Occipital lobe (tissue), 2 donors: ENCODE measurements around the gene ZNF462. TPM values are rescaled to one million over a fixed set of nuclear protein-coding genes. Genes with fewer than 3 reads are reported as not detected.

ENCODE experiments used
- DNase-seq: peaks from one replicate; lab custom pipeline; 2025; lab: John Stamatoyannopoulos, UW
- total RNA-seq: library from RNA; depleted of rRNA; stranded (reverse); fragments of >200 nt; gene quantifications from one replicate; pipeline ENCODE4 v1.2.3, GENCODE V29; 2014

Gene ZNF462
- total RNA-seq, 1 donor from 2014 or later: 163 TPM

DNA sequence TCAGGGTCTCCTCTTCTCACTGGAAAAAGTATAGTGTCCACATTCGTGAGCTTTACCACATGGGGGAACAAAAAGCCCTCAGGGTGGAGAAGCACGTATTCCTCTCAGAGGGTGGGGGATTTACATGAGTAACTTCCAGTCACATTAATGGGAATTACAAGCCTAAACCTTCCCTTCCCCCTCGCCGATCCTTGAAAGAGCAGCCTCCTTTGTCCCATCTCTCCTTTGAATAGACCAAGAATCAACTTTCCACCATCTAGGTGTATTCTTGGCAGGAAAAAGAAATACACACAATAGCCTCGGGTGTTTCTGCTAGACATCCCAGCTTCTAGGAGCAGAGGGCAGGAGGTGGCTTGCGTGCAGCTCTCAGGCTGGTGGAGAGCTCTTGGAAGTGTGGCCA, 144.4 kb downstream of the ZNF462 start:
- no peak for DNase-seq

DNA sequence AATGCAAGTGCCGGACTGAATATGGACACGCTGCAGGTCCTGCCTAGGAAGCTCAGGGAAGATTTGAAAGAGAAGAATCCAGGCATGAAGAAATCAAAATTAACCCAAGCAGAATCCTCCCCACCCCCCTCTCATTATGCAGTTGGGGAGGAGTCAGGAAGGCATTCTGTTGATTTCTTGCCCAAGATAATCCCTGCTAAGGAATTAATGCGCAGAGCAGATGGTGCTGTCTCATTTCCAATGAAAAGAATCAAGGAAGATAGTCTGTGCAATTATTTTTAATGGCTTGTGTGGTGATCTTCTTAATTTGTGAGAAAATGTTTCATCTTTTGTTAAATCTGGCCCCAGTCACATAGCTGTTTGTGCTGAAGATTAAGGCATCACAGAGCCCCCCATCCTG, 145.0 kb downstream of the ZNF462 start:
- DNase-seq: no peak

DNA sequence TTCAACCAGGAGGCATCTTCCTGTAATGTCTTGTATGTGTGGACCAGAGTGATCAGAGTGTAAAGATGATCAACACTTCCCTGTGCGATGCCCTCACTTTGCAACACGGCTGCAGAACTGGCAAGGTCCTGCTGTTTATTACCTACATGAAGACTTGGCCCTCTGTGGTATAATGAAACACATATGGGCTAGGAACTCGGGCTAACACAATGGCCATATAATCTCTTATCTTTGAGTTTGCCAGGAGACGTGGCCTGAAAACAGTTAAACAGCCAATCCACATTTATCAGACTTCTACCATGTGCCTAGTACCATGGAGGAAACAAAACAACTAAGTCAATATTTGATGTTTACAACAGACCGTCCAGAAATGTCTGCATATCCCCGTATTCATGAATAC, 145.5 kb downstream of the ZNF462 start:
- no peak for DNase-seq

DNA sequence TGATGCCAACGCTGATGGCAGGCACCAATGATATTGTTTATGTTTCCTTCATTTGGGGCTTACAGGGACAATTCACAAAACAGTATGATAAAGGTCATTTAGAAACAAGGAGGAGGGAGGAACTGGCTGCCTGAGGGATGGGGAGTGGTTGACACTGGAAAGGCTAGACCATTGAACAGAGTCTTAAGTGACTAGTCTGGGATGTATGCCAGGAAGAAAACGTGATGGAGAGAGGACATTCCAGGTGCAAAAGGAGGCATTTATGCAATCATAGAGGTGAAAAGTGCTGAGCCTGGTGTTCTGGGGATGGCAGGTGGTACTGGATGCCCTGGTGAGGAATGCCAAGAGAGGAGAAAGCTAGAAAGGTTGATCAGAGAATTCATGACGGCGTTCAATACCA, 153.4 kb downstream of the ZNF462 start:
- no peak for DNase-seq

DNA sequence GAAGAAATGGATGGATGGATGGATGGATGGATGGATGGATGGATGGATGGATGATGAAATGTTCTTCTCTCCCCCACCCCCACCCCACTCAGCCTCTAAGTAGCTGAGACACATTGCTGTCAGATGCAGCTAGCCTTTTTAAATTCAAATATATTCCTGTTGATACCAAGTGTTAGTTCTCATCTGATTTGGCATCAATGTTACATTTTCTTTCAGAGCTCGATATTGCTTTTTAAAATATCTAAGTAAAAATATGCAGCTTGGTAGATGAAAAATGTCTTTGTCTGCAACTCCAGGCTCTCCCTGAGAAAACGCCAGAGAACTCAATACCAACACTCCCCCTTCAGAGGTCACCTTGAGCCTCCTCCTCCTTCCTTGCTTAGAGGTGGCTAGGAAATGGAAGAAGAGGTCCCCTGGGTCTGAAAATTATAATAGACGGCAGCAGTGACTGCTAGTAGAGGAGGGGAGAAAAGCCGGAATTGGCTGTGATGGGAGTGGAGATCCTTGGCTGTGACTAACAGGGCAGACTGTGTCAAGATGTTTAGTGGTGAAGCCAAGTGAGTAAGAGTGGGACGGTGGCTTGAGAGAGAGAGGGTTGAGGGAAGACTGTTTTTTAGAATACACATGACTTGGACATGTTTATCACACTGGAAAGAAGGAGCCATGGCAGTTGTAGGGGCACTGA, 156.0 kb downstream of the ZNF462 start:
- DNase-seq: no peak

DNA sequence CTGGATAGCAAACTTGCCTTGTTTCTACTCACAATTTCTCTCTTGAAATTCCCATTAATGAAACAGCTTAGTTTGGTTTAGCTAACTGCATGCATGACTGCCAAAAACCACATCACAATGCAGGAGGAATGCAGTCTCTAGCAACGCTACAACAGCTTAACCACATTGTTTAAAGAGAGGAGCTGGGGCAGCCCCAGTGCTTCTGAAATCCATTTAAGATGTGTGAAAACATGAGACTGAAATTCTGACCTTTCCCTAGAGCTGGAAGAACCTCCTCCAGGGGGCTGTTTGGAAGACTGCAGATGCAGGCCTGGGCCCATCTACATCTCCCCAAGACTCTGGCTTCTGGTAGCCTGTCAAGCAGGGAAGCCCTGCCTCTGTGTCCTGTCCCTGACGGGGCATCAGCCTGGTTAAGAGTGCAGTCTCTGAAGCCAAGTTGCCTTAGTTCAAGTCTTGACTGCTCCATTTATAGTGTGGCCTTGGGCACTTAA, 157.1 kb downstream of the ZNF462 start:
- no peak for DNase-seq

DNA sequence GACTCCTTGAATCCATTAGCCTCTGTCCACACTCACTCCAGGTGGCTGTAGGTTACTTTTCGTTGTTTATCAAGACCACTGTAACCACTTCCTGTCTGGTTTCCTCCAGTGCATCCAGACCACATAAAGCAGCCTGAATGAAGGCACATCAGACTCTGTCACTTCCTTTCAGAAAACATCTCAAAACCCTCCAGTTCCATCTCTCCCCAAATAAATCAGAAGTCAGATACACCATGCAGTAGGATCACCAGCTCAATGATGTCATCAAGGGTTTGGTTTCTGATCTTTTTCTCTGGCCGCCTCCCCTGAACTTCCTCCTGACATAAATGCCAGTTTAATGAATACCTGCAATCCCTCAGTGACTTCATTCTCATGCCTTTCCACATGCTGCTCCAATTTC, 161.2 kb downstream of the ZNF462 start:
- DNase-seq: no peak

DNA sequence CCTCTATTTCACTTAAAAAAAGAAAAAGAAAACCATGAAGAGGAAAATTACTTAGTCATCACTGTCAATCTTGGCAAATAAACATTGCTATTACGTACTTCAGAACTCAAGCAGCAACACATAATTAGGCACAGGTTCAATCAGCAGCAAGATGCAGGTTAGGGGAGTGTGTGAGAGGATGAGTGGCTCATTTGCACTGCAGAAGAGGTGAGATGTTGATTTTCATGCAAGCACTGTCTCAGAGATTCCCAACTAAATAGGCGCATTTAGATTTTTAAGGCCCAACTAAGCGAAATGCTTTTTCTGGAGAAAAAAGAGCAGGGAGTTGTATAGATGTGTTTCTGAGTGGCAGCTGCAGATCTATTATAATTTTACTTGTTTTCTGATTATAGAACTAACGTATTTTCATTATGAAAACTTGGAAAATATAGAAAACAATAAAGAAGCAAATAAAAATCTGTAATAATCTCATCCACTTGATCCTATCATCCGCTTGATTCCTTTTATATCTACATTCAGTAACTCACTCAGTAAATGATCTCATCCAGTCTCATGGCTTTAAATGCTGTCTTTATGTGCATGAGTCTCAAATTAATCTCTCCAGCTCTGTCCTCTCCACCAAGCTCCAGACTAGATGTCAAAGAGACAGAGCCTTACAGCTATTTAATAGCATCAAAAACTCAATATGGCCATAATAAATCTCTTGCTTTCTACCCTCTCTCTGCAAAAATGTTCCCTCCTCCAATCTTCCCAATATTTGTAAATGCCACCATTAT, 162.5 kb downstream of the ZNF462 start:
- DNase-seq: no peak

DNA sequence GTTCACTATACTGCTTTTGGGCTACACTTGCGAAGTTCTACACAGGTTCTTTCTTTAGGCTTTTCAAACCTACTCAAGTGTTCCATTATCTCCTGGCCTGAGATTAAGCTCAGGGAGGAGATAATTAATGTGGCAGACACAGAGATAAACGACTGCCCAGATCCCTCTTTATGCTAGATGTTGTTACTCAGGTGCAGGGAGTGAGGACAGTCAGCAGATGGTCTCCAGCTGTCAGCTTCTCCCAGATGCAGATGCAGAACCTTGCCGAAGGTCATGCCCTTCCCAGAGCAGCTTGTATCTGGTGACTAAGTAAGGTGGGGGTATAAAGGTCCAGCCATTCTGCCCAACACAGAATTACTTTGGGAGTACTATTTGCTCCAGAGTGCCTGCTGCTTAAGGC, 166.2 kb downstream of the ZNF462 start:
- no peak for DNase-seq

DNA sequence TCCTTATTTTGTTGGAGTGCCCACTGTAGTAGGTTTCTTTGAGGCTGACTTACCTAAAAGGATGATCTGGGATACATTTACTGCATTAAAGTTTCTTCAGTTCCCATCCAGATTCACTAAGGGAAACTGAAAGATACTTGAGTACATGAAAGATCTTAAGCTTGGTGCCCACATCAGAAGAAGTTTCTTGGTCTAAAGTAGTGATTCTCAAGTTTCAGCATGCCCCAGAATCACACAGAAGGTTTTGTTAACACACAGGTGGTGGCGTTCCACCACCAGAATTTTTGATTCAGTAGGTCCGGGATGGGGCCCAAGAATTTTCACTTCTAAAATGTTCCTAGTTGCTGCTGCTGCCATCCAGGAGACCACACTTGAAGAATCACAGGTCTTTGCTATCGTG, 171.0 kb downstream of the ZNF462 start:
- DNase-seq: no peak

DNA sequence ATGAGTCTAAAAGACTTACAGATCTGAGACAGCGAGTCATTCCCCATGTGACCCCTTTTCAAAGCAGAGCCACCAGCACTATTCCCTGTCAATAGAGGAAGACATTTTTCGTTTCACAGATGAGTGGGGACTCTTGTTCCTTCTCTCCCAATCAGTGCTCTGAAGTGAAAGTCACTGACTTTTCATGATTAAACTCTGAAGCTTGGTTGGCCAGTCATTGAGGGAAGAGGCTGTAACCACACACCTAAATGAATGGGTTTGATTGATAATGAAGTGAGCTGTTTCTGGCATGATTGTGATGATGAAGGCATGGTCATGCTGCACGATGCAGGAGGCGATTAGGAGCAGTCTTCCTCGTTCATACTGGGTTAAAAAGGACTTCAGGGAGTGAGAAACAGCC, 171.9 kb downstream of the ZNF462 start:
- DNase-seq: no peak

DNA sequence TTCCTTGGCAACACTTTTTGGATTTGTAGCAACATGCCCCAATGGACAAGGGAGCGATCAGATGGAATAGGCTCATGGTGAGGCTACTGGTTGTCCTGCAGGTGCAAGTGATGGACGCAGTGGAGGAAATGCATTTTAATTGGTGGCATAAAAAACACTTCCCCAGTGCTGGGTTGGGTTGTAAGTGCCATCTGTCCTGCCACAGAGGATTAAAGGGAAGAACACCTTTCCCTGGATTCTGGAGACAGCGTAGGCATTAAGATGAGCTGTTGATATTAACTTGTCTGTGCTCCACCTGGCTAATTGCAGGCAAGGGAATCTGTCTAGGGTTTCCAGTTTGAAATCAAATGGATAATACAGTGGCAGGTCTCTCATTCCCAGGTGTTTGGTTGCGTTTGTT, 173.4 kb downstream of the ZNF462 start:
- no peak for DNase-seq

DNA sequence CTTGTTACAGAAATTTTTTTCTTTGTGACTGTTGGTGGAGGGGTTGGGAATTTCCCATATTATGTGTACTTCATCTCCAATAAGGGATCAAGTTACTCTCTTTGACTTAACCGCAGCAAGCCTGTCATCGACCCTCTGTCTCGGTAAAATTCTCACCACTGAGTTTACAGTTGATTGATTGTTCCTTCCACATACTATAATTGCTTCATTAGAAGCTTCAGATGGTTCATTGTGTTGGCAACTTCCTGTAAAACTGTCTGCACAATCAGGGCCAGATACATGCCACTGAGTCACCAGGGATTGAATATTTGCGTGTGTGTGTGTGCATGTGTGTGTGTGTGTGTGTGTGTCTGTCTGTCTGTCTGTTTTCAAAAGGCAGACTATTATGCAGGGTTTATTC, 176.6 kb downstream of the ZNF462 start:
- no peak for DNase-seq

DNA sequence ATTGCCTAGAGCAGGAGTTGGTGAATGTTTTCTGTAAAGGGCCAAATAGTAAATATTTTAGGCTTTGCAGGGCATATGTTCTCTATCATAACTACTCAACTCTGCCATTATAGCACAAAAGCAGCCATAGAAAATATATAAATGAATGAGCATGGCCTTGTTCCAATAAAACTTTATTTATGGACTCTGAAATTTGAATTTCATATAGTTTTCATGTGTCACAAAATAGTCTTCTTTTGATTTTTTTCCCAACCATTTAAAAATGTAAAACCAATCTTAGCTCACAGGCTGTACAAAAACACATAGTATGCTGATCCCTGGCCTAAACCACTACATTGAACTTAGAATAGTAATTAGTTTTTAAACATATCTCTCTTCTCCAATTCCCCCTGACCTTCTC, 179.6 kb downstream of the ZNF462 start:
- no peak for DNase-seq

DNA sequence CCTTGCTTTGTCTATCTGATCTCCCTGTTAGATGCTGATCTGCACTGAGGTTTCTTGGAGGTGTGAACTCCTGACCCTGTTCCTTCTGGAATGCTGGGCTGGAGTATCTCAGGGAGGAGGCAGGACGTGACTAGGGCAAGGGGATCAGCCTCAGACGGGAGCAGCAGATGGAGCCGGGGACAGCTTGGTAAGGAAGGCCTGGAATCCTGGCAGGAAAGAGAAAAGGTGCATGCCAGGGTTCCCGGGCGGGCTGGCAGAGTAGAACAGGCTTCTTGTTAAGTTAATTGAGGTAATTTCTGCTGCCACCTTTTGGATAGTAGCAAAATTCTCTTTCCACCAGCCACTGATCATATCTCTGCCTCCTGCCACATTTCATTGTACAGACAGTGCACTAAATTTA, 180.9 kb downstream of the ZNF462 start:
- no peak for DNase-seq

DNA sequence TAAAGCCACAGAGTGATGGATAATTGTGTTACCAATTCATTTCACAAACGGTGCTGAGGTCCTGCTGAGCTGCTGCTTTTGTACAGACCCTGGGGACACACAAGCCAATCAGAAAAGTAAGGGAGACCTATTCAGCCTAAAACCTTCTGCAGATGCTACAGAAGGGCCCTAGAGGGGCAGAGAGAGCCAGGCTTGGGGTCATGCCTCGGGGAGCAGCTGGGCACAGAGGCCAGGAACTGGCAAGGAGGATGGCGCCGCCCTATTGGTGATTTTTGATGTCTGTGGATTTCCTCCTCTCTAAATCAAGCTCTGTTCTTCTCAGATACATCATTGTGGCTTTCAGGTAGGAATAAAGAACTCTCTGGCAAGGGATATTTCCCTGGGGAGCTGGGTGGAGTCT, 181.9 kb downstream of the ZNF462 start:
- DNase-seq: no peak

DNA sequence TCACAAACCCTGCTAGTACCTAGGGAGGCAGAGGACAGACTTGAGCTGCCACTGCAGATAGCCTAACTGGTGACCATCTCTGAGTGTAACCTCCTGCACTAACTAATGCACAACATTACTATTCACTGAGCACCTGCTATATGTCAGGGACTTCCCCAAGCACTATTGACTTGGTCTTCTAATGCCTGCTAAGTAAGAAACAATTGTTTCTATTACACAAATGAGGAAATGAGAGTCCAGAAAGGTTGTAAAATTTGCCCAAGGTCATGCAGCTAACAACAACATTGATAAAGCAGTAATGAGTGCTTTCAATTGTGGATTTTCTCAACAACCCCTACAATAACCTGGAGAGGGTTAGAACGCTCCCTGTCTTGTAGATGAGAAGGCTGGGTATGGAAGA, 183.7 kb downstream of the ZNF462 start:
- DNase-seq: no peak

DNA sequence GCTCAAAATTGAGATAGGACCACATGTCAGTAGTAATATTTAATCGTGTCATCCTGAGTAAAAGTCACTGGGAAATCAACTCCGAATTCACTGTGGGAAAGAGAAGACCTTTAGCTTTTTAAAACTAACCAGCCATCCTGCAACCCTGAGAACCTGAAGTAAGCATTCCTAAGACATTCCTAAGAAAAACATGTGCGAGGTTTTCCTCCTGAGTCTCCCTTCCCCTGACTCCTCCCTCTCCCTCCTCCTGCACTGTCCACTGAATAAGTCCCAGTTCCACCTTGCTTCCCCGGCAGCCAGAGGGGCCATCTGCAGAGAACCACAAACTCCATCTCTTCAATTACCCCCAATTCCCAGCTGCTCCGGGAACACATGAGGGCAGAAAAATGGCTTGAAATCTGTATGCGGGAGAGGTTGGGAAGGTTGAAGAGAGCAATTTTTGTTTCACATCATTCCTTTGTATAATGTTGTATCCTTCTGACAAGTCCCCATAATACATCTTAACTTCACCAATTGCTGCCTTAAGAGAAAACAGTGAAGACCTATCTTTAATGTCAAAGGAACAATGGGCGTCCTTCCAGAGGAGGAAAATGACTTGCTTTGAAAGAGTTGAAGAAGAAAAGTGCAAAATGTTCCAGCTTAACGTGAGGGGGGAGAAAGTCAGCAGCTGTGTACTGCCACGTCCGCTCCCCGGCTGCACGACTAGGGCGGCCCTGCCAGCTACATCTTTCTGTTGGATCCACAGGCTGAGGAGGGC, 186.3 kb downstream of the ZNF462 start:
- DNase-seq: no peak

DNA sequence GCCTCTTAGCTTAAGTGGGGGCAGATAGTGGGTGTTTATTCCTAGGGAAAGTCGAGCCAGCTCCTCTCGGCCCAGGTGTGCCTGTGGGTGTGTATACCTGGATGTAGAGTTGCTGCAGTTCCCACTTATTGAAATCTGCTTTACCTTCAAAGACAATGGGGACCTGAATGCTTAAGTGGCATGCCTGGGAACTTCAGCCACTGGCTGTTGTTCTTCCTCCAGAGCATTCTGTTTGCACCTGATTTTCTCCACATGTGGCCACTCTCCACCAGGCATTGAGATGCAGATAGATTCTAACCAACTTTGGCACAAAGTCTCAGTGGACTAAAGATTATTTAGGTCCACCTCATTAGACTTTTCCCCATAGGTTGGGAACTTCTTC, 186.8 kb downstream of the ZNF462 start:
- no peak for DNase-seq

DNA sequence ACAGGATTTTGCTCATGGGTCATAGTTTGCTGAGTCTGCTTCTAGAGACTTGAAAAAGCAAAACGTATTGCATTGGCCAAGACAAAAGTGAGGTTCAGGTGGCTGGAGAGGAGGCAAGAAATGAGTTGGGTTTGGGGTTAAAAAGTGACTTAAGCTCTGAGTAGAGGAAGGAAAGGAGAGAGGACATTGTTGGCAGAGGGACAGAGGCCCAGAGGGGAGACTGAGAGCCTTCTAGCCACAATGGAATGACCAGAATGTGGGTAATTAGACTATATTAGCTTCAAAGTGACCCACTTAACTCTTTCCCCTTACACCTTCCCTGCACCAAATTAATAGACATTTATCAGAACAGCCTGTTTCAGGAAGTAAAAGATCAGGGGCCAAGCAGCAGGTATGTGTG, 188.4 kb downstream of the ZNF462 start:
- no peak for DNase-seq

DNA sequence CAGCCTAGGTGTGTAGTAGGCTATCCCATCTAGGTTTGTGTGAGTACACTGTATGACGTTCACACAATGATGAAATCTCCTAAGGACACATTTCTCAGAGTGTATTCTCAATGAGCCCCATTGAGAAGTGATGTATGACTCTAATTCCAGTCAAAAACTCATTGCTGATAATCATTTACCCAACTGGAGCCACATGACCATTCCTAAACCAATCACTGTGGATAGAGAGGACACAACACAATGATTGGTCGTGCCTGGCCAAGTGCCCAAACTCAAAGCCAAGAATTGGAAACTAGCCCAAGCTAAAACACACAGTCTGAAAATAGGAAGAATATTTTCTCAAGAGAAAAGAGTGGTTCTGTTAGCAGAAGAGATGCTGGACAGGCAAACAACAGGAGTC, 191.2 kb downstream of the ZNF462 start:
- DNase-seq: no peak

DNA sequence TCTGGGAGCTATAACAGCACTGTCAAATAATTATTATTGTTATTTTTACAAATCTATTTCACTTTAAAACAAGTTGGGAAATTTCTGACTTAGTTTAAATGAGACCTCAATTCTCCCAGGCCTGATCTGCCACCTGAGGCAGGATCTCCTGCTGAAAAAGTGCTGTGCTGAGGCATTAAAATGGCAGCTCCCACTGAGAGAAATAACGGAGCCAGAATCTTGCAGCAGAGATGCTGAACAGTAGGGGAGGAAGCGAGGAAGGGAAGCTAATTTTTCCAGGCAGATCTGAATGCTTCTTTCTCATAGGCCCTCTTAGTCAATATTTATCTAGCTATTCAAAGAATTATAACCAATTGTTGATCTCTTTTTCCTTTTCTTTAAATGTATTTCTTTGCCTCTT, 196.3 kb downstream of the ZNF462 start:
- no peak for DNase-seq

DNA sequence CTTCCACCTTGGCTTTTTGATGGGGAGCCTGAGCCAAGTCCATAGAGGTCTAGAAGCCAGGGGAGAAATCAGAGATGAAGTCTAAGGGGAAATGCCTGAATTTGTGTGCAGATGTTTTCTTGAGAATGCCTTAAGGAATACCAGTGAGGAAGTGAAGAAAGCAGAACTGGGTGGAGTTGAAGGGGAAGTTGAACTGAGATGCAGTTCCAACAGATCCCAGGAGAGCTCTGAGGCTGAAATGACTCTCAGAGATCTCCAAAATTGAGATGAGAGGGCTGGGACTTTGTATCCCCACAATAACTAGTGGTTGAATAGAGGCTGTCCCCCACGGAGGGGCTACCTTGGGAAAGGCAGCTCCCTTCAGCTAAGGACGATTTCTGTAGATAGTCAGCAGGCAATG, 197.1 kb downstream of the ZNF462 start:
- no peak for DNase-seq
